HG03108 (cell line): ENCODE results near the gene DPP6.
A peak's percentile ranks its signal among the peaks of the same experiment; 100 is the strongest.
"Not testable (repeated sequence)": the region's sequence is repeated elsewhere in the genome, so short reads cannot be mapped to it uniquely, and the experiment has no call there.

Experiments used
- ATAC-seq: cut with Tn5 transposase; IDR thresholded peaks from one replicate; pipeline ENCODE4 v1.9.1; 2021; ENCODE audit warnings: moderate library complexity; ENCODE audit not compliant: unreplicated experiment

The DPP6 gene

GRCh38 chr7:154915600-154915999, 863.4 kb downstream of the DPP6 start:
- no peak for ATAC-seq

DNA sequence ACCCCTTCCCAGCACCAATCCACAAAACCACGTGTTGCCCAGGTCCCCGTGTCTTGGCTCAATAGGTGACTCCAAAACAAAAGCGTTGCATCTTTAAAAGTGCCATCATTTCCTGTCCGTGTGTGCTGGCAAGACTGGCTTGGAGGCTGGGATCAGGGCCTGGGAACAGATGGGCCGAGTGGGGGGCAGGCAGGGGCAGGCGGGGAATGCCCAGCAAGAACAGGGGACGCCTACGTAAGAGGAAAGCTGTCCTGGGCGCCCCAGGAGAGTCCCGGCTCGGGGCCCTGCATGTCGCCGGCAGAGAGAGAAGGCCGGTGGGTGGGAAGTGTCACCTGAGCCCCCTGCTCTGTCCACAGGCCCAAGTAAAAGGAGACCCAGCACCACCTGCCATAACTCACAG, 864.2 kb downstream of the DPP6 start:
- ATAC-seq, result no peak

GRCh38 chr7:154916856-154917807, 864.9 kb downstream of the DPP6 start:
- ATAC-seq, result no peak

DNA sequence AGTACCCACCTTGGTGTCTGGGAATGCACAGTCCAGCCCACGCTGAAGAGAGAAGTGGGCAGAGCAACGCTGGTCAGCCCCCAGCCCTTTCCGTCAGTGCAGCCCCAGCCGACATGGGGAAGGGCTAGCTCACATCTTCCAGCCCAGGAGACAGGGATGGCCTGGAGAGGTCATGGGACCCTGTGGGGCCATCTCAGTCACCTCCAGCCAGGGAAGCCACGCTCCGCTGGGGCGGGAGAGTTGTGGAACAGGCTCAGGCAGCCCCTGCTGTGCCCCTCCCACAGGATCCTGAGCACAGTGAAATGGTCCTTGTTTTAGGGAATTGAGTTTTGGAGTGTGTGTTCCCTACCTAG, 865.6 kb downstream of the DPP6 start:
- no peak for ATAC-seq

- ATAC-seq, result no peak
These were observed 866.1 kb downstream of the DPP6 start for GRCh38 chr7:154918266-154918665.

DNA sequence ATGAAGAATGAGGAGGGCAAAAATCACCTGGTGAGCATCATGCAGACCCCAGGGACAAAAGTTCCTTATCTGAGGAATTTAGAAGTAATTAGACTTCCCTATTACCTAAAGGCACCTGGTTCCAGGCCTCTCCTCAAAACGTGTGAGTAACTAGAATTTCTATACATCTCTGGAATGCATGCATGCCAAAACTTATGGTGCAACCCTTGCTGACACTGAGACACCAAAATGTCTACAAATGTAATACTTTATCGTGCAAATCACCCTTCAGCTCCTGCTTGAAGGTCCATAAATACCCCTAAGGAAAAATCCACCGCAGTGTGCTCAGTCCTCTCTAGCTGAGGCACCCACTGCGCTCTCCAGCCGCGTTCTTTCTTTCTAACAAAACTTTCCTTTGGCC, 866.5 kb downstream of the DPP6 start:
- no peak for ATAC-seq

DNA sequence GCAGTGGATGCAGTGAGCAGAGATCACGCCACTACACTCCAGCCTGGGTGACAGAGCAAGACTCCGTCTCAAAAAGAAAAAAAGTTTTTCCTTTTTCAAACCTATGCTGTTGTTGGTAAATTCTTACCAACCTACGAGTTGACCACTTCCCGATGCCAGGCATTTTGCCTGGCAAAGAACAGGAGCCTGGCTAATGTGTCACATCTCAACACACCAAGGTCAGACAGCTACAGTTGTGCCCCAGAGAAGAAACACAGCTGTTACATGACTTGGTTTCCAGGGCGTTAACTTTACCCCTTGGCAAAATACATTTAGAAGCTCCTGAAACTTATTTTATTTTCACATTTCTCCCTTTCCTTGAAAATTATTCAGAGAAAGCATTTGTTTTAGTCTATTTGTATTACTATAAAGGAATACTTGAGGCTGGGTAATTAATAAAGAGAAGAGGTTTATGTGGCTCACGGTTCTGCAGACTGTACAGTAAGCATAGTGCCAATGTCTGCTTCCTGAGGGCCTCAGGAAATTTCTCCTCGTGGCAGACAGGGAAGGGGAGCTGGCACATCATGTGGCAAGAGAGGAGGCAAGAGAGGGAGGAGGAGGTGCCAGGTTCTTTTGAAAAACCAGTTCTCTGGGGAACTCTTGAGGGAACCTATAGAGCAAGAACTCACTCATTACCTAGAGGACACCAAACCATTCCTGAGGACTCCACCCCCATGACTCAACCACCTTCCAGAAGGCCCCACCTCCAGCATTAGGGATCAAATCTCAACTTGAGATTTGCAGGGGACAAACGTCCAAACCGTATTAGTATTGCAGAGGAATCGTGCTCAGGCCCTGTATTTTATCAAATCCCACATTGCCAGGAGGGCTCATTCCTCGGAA, 867.4 kb downstream of the DPP6 start:
- ATAC-seq, result no peak

DNA sequence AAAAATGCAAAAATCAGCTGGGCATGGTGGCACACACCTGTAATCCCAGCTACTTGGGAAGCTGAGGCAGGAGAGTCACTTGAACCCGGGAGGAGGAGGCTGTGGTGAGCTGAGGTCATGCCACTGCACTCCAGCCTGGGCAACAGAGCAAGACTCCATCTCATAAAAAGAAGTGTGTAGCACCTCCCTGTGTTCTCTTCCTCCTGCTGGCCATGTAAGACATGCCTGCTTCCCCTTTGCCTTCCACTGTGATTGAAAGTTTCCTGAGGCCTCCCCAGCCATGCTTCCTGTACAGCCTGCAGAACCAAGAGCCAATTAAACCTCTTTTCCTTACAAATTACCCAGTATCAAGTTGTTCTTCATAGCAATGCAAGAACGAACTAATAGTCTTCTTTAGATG, 870.3 kb downstream of the DPP6 start:
- not testable (repeated sequence) for ATAC-seq

DNA sequence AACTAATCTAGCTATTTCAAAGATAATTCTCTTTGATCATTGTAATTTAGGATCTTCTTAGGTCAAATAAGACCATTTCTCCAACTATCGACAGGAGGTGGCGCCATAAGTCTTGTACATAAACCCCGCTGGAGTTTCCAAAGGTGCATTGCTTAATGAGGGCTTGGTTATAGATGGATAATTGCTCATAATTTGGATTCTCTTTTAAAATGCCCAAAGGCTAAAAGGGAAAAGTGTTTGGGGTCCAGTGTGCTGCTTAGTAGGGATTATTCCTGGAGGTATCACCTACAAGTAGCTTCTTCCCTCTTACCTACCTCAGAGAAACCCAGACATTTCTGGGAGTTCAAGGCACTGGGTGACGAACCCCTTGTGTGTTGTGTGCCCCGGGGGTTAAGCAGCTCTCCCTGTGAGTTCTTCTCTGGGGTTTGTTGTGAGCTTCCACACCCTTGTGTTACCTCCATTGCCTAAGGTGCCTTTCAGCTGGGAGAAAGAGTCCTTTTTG, 875.5 kb downstream of the DPP6 start:
- peak; percentile 51 for ATAC-seq

DNA sequence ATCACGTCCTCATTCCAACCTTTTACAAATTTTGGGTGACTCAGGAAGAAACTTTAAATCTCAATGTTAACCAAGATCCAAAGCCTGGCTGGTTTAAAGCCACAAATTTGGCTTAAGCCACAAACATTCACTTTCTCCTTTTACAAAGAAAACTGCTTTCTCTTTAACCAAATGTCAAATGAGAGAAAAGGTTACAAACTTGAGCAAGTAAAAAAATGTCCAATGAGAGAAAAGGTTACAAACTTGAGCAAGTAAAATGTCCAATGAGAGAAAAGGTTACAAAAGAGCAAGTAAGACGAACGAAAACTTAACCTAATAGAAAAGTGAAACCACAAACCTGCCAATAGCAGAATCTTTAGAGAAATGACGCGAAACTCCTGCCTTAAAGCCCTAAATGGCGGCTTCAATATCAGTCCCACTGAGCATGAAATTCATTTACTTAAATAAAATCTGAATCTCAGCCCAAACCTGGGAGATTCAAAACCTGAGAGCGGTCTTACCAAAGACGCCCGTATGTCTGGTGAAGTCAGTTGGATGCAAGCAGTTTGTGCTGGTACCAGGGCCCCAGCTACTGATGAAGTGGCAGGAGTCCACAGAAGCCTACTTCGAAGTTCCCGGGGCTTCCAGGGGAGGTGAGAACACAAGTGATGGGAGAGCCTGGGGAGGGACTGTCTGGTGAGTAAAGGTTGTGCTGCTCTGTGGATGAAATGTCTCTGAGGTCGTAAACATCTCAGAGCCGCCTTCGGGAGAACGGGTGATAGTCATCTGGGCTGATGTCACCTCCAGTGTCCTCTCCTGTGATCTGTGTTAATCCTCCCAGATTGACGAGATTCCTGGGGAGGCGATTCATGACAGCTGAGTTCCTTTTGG, 876.2 kb downstream of the DPP6 start:
- peak; percentile 65 for ATAC-seq

DNA sequence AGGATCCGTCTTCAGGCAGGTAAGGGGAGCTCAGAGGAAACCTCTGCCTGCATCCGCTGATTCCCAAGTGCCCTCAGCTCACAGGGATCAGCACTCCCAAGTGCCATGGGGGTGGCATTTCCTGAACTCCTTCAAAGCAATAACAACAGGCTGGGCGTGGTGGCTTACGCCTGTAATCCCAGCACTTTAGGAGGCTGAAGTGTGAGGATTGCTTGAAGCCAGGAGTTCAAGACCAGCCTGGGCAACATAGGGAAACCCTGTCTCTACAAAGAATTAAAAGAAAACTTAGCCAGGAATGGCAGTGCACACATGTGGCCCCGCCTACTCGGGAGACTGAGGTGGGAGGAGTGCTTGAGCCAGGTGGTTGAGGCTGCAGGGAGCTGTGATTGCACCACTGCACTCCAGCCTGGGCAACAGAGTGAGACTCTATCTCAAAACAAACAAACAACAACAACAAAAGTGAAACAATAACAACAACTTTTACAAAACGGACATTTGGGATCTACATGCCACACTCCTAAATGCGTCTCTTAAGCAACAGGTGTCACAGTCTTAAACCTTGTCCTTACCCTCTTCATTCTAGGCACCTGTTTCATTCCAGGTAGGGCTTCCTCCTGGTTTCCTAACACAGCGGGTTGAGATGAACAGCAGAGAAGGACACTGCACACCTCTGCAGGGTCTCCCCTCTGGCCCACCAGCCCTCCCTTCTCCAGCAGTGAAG, 877.0 kb downstream of the DPP6 start:
- ATAC-seq, result no peak

DNA sequence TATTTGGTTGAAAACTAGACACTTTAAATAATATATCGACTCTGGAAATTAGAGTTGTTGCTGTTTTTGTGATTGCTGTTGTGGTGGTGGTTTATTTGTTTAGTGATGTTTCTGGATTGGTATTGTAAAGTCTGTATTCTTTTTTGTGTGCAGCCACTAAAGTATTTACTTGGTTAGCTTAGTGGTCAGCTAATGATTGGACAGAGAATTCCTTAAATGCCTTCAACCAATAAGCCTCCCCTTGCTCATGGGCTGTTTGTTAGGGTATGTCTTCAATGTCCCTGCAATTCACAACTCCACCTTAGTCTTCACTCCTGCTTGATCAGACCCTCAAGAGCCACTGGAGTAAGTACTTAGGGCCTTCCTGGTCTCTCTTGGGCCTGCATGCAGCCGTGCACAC, 879.7 kb downstream of the DPP6 start:
- no peak for ATAC-seq

- not testable (repeated sequence) for ATAC-seq
These were observed 882.3 kb downstream of the DPP6 start for GRCh38 chr7:154934353-154934952.

- no peak for ATAC-seq
These were observed 885.6 kb downstream of the DPP6 start for GRCh38 chr7:154937837-154938236.

- ATAC-seq, result no peak
These were observed 890.5 kb downstream of the DPP6 start for GRCh38 chr7:154942691-154943090.
